A549 (cell line): ENCODE measurements around the gene PCDH11X. TPM values are rescaled to one million over a fixed set of nuclear protein-coding genes. Genes with fewer than 3 reads are reported as not detected.
"Not testable (repeated sequence)": the region's sequence is repeated elsewhere in the genome, so short reads cannot be mapped to it uniquely, and the experiment has no call there.

Experiments used
- ATAC-seq, 2 experiments: fragments of 200-7000 bp in 1 of 2; fragments of >200 bp in 1 of 2; cut with Nextera tagmentation in 1 of 2; cut with Tn5 transposase in 1 of 2; 3 replicates each; pipeline versions ENCODE4 v1.8.0 to v1.9.1; 2018 to 2020; ENCODE audit warnings: mild to moderate bottlenecking in 1 of 2, moderate library complexity in 1 of 2
- CTCF ChIA-PET: fragments of 300-600 bp; sonication (Branson Sonifier 250); formaldehyde crosslinking; extraction: SDS; loops from one replicate; lab custom pipeline; 2021; ENCODE audit warnings: antibody characterized with exemption, inconsistent platforms; lab: Yijun Ruan, JAX
- POLR2A ChIA-PET: fragments of 350-600 bp; formaldehyde crosslinking; extraction: SDS; loops from one replicate; lab custom pipeline; 2021; ENCODE audit warnings: antibody characterized with exemption, inconsistent platforms; lab: Yijun Ruan, JAX
- DNase-seq, 2 experiments: peaks; one replicate each; pipeline versions ENCODE4 v3.0.0 to v3.0.0-alpha.2; 2011 to 2016; ENCODE audit warnings: low read depth in 1 of 2, low spot score in 1 of 2
- FAIRE-seq: peaks from 2 replicates; lab custom pipeline; 2011; peaks lifted over from hg19 to GRCh38; lab: Jason Lieb, UNC
- H3K27ac ChIP-seq, 2 experiments: fragments of >200 bp; sonication (Bioruptor Twin); formaldehyde crosslinking; 3 replicates each; pipeline ENCODE4 v1.5.1; 2016 to 2017
- H3K4me1 ChIP-seq: fragments of >200 bp; sonication (Bioruptor Twin); formaldehyde crosslinking; 3 replicates; pipeline ENCODE4 v1.6.1; 2016
- H3K4me2 ChIP-seq: fragments of >200 bp; sonication (Bioruptor Twin); formaldehyde crosslinking; 3 replicates; pipeline ENCODE4 v1.6.1; 2016
- H3K4me3 ChIP-seq: fragments of >200 bp; sonication (Bioruptor Twin); formaldehyde crosslinking; 3 replicates; pipeline ENCODE4 v1.5.1; 2016
- H3K9me3 ChIP-seq: fragments of >200 bp; sonication (Bioruptor Twin); formaldehyde crosslinking; 3 replicates; pipeline ENCODE4 v1.6.1; 2016
- WGBS: methylation state at CpG from one replicate; pipeline ENCODE4 v1.1.6; 2017; ENCODE audit errors: missing lambda C conversion rate; 5-methylcytosine and 5-hydroxymethylcytosine counted together
- polyA minus RNA-seq: library from RNA; depleted of rRNA, polyadenylated mRNA; stranded (reverse); fragments of >200 nt; gene quantifications from 2 replicates; pipeline ENCODE4 v1.2.3, GENCODE V29; 2011; rRNA and poly(A)+ RNA removed
- polyA plus RNA-seq, 4 experiments: library from polyadenylated mRNA; depleted of rRNA in 3 of 4; stranded (reverse); fragments of >200 nt; fragmentation: RNase III in 1 of 4; extraction: RNeasy Plus Mini Kit Qiagen cat#74134 plus additional on column Dnase treatment in 1 of 4; gene quantifications; 2 replicates in 3 of 4; 3 replicates in 1 of 4; pipeline ENCODE4 v1.2.3, GENCODE V29; 2011 to 2017

PCDH11X gene, protein sequence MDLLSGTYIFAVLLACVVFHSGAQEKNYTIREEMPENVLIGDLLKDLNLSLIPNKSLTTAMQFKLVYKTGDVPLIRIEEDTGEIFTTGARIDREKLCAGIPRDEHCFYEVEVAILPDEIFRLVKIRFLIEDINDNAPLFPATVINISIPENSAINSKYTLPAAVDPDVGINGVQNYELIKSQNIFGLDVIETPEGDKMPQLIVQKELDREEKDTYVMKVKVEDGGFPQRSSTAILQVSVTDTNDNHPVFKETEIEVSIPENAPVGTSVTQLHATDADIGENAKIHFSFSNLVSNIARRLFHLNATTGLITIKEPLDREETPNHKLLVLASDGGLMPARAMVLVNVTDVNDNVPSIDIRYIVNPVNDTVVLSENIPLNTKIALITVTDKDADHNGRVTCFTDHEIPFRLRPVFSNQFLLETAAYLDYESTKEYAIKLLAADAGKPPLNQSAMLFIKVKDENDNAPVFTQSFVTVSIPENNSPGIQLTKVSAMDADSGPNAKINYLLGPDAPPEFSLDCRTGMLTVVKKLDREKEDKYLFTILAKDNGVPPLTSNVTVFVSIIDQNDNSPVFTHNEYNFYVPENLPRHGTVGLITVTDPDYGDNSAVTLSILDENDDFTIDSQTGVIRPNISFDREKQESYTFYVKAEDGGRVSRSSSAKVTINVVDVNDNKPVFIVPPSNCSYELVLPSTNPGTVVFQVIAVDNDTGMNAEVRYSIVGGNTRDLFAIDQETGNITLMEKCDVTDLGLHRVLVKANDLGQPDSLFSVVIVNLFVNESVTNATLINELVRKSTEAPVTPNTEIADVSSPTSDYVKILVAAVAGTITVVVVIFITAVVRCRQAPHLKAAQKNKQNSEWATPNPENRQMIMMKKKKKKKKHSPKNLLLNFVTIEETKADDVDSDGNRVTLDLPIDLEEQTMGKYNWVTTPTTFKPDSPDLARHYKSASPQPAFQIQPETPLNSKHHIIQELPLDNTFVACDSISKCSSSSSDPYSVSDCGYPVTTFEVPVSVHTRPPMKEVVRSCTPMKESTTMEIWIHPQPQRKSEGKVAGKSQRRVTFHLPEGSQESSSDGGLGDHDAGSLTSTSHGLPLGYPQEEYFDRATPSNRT (N-terminal part only)
- polyA plus RNA-seq (2011; rRNA removed) (not detected in 2 replicates), polyA plus RNA-seq (2017; fragmentation: RNase III; extraction: RNeasy Plus Mini Kit Qiagen cat#74134 plus additional on column Dnase treatment) (0.01 to 0.03 TPM (median 0.03 TPM) in 3 replicates), polyA minus RNA-seq (not detected in 2 replicates)
- not detected in 2 replicates for polyA plus RNA-seq (2012; cell fraction: cytosol; rRNA removed)
- polyA plus RNA-seq (2012; cell fraction: nucleus; rRNA removed) = not detected in 2 replicates

DNA sequence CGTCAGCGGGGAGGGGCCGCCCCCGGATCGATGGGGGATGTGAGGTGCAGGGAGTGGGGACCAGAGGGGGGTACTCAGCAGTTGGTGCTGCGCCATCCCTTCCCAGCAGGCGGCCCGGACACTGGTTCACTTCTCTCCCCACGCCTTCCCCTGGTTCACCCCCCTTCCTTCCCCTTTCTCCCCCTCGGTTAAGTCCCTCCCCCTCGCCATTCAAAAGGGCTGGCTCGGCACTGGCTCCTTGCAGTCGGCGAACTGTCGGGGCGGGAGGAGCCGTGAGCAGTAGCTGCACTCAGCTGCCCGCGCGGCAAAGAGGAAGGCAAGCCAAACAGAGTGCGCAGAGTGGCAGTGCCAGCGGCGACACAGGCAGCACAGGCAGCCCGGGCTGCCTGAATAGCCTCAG lies at the start of gene PCDH11X:
Gene PCDH11X (plus strand): TSS at position 241 of the 400 bp plus-strand sequence. CDS start 56,130 bp downstream, outside the sequence.
- FAIRE-seq, H3K9me3 ChIP-seq, DNase-seq, H3K4me3 ChIP-seq, POLR2A ChIA-PET, CTCF ChIA-PET, H3K27ac ChIP-seq, H3K4me2 ChIP-seq, H3K4me1 ChIP-seq: not testable (repeated sequence)
- WGBS = no CpG with 5 or more reads among the region's 24 CpGs
- ATAC-seq = peak in 1 of 2 experiments; percentile 56; a peak in 3 of 6 replicates

GRCh38 chrX:91747446-91747845 lies 31.7 kb upstream of the PCDH11X start:
- ATAC-seq, H3K4me2 ChIP-seq, DNase-seq, POLR2A ChIA-PET, CTCF ChIA-PET, H3K4me3 ChIP-seq, H3K9me3 ChIP-seq, H3K27ac ChIP-seq, H3K4me1 ChIP-seq: not testable (repeated sequence)
- FAIRE-seq = peak; percentile 72
- WGBS = 17% methylated on average over 1 of the region's 4 CpGs

GRCh38 chrX:91753022-91753421 lies 26.2 kb upstream of the PCDH11X start:
- DNase-seq, CTCF ChIA-PET: not testable (repeated sequence)

GRCh38 chrX:91770619-91771488 lies 8.3 kb upstream of the PCDH11X start:
- H3K4me2 ChIP-seq, CTCF ChIA-PET, H3K4me1 ChIP-seq, H3K4me3 ChIP-seq, POLR2A ChIA-PET, H3K27ac ChIP-seq, H3K9me3 ChIP-seq, DNase-seq: not testable (repeated sequence)
- WGBS = 0% methylated on average over 4 of the region's 9 CpGs
- peak; percentile 87 for FAIRE-seq
- peak; percentile 93 to 95 for ATAC-seq

More at GRCh38 chrX:91753022-91753421, 26.2 kb upstream of the PCDH11X start:
- H3K9me3 ChIP-seq, ATAC-seq, H3K27ac ChIP-seq, POLR2A ChIA-PET, H3K4me1 ChIP-seq, FAIRE-seq, H3K4me2 ChIP-seq, H3K4me3 ChIP-seq: not testable (repeated sequence)
- WGBS = no CpG with 5 or more reads among the region's 17 CpGs

GRCh38 chrX:91773943-91774342 lies 5.2 kb upstream of the PCDH11X start:
- DNase-seq, CTCF ChIA-PET: not testable (repeated sequence)

GRCh38 chrX:91780008-91780407 lies 833 bp downstream of the PCDH11X start:
- CTCF ChIA-PET, FAIRE-seq, H3K27ac ChIP-seq, H3K4me3 ChIP-seq, H3K4me1 ChIP-seq, ATAC-seq, H3K4me2 ChIP-seq, POLR2A ChIA-PET, H3K9me3 ChIP-seq, DNase-seq: not testable (repeated sequence)
- WGBS = 6% methylated on average over 8 of the region's 17 CpGs

More at GRCh38 chrX:91773943-91774342, 5.2 kb upstream of the PCDH11X start:
- POLR2A ChIA-PET, H3K4me1 ChIP-seq, ATAC-seq, H3K27ac ChIP-seq, H3K4me3 ChIP-seq, H3K9me3 ChIP-seq, H3K4me2 ChIP-seq: not testable (repeated sequence)
- WGBS = 11% methylated on average over 3 of the region's 3 CpGs
- peak; percentile 73 for FAIRE-seq

- H3K4me1 ChIP-seq, H3K27ac ChIP-seq, DNase-seq, POLR2A ChIA-PET, H3K4me3 ChIP-seq, H3K9me3 ChIP-seq, FAIRE-seq, ATAC-seq, H3K4me2 ChIP-seq, CTCF ChIA-PET: not testable (repeated sequence)
- 47% methylated on average over 14 of the region's 23 CpGs for WGBS
These were observed 1.5 kb downstream of the PCDH11X start for GRCh38 chrX:91780698-91781097.

GRCh38 chrX:91781553-91782298 lies 2.6 kb downstream of the PCDH11X start:
- H3K4me2 ChIP-seq, POLR2A ChIA-PET, H3K4me3 ChIP-seq, CTCF ChIA-PET, FAIRE-seq, H3K9me3 ChIP-seq, DNase-seq, H3K4me1 ChIP-seq, H3K27ac ChIP-seq: not testable (repeated sequence)
- 13% methylated on average over 17 of the region's 58 CpGs for WGBS
- ATAC-seq = peak in 1 of 2 experiments; percentile 46; a peak in 2 of 6 replicates

DNA sequence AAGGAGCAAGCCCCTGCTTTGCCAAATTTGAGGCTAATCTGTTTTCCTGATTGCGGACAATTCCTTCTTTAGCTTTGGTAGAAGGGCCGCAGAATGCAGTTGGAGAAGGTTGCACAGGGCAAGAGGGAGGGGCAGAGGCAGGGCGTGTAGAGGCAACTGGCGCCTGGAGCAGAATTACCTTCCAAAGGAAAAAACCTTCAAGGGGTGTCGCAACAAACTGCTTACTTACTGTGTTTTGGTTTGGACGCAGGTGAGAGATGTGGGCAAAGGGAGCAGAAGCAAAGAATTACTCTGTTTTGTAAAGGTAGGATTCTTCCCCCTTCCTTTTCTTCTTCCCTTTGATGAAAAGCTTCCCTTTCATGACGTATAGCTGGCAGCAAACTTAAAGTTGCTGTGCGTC lies 3.6 kb downstream of the PCDH11X start:
- H3K9me3 ChIP-seq, H3K27ac ChIP-seq, H3K4me1 ChIP-seq, FAIRE-seq, ATAC-seq, H3K4me3 ChIP-seq, DNase-seq, CTCF ChIA-PET, POLR2A ChIA-PET, H3K4me2 ChIP-seq: not testable (repeated sequence)
- 5% methylated on average over 6 of the region's 8 CpGs for WGBS
